Measurements from ENCODE around the gene TIMM21. TPM values are rescaled to one million over a fixed set of nuclear protein-coding genes. Genes with fewer than 3 reads are reported as not detected.

TIMM21 gene
- total RNA-seq, 2 donors from 2014 or later: 95.3 to 114 TPM

DNA sequence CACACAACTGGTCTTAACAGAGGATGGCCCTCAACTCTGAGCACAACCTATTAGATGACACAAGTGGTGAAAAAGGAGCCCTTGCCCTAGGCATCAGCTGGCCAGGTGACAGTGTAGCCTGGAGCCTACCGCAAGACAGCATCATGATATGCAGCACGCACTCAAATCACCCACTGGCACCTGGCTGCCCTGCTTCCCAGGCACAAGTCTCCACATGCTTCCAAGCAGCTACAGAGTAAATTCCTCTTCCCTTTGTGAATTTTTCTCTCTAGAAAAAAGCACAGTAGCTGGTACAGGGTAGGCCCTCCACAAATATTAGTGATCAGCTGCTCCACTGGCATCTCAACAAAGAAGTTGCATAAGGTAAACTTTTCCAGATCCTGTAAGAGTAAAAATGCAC, 6.7 kb upstream of the TIMM21 start:
- intact Hi-C loops (cut with DNase I): no loop called here
- DNase-seq (no peak), ATAC-seq (no peak)

DNA sequence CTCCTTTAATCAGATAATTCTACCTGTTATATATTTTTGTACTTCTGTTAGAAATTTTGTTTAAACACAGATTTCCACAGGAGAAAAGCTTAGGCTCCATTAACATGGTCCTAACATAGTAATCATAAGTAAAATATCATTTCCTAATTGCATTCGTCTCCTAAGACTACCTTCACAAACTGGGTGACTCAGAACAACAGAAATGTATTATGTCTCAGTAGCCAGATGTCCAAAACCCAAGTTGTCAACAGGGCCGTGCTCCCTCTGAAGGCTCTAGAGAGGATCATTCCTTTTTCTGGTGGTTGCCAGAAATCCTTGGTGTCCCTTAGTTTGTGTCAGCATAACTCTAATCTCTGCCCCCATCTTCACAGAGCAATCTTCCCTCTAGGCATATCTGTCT, 6.1 kb upstream of the TIMM21 start:
- intact Hi-C loops (cut with DNase I): no loop called here

DNA sequence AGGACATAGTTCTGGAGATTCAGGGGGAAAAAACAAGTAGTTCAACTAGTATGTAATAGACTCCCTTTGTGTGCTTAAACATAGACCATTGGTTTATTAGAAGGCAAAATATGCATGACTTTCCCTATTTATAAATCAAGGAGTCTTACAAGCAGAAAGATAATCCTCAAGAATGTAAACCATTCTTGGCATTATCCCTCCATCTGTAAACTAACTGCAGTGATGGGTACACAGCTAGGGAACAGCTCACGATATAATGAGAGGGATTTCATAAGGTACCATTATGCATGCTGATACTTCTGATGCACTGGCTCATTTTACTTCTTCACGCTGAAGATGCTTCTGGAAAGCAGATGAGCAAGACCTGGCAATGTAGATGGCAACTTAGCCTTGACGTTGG, 1.6 kb upstream of the TIMM21 start:
- ATAC-seq (no peak), DNase-seq (no peak)
- intact Hi-C loops (cut with DNase I): no loop called here

More for the DNA sequence above, 6.1 kb upstream of the TIMM21 start:
- DNase-seq (no peak), ATAC-seq (no peak)

DNA sequence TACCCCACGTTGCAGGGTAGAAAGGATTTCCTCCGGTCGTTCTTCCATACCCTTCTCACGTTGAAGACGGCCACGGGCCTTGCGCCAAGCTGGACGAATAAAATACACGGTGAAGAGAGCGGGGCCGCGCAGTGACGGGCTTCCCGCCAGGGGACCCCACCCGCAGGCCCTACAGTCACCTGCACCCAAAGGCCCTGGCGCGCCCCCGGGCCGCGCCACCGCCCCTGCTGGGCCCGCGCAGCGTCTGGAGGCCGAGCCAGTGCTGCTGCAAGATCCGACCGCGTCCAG, 888 bp upstream of the TIMM21 start:
- DNase-seq: no peak
- intact Hi-C loops (cut with DNase I): no loop called here
- ATAC-seq: no peak

DNA sequence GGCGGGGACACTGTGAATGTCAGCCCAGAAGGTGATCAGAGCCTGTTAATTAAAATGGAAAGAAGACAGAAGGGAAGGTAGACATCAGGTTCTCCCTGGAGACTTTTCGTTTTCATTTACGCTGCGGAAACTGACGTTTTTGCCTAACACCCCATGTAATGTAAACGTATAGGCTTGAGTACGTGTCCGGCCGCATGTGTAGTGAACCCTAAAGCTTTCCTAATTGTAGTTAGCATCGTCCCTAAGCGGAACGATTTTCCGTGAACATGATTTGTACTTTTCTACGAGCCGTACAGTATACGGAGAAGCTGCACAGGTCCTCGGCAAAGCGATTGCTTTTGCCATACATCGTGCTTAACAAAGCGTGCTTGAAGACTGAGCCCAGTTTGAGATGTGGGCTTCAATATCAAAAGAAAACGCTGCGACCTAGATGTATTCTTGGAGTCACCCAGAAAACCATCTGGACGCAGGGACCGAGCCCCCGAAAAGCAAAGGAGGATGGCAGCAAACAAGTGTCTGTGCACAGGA, 284 bp downstream of the TIMM21 start:
- ATAC-seq (no peak), DNase-seq (no peak)
- intact Hi-C loops (cut with DNase I): no loop called here

DNA sequence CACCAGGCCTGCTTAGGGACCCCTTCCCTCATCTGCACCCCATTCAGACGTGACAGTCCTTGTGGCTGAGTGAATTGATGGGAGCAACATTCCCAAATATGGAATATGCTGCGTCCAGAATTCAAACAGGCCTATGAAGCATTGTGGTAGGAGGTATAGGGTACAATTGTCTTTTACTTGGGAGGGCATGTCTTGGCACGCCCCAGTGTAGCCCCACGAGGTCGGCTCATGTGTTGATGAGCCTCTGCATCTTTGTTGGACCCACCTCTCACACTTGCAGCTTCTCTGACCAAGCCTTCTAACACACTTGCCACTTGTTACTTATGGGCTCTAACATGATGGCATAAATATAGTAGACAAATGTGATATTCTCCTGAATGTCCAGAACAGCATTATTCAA, 1.6 kb downstream of the TIMM21 start:
- no peak for DNase-seq
- intact Hi-C loops (cut with DNase I): no loop called here
- no peak for ATAC-seq

DNA sequence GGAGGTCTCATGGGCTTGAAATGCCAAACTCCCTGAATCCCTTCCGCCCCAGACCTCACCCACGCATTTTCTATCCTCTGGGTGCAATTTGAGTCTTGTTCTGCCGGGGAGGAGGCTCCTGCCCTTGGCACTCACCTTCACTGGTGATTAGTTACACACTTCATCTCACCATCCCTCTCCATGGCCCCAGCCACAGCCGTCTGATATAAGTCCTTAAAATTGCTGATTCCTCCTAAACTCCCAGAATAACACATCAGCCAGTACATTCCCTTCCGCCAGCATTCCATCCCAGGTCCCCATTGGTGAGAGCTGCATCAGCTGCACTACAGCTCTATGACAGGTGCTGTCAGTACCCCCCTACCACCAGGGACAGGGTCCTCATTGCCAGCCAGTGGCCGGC, 3.9 kb downstream of the TIMM21 start:
- no peak for ATAC-seq
- intact Hi-C loops (cut with DNase I): no loop called here
- DNase-seq: no peak

DNA sequence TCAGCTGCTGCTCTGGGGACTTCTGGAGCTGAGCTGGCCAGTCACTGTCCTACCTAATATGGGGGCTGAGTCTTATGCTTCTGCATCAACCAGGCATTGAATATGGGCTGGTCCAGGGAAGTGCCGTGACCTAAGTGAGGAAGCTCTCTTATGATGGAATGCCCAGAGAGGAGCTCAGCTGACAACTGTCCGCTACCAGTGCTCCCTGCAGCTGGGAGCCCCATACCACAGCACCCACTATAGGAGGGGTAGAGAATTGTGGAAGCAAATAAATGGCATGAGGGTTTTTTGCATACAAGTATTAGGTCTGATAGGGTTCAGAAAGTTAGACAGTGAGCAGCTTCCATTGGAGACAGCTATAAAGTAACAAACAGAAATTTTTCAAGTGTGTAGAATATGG, 4.5 kb downstream of the TIMM21 start:
- ATAC-seq (no peak), DNase-seq (no peak)
- intact Hi-C loops (cut with DNase I): no loop called here

DNA sequence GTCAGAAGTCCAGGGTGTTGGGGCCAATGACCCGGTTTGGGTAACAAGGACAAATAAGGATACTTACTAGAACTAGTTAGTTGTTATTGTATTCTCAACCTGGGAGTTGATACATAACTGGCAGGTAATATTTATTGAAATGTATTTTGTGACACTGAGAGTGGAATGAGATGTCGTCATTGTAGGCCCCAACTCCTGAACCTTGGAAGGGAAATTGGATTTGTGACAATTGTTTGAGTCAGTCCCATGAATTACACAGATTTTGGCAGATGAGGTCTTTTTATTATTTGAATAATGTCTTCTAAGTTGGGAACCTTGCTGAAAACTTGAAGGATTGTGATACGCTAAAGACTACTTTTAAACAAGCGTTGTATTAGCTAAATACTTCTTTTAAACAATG, 5.1 kb downstream of the TIMM21 start:
- DNase-seq: no peak
- intact Hi-C loops (cut with DNase I): no loop called here
- ATAC-seq: no peak

DNA sequence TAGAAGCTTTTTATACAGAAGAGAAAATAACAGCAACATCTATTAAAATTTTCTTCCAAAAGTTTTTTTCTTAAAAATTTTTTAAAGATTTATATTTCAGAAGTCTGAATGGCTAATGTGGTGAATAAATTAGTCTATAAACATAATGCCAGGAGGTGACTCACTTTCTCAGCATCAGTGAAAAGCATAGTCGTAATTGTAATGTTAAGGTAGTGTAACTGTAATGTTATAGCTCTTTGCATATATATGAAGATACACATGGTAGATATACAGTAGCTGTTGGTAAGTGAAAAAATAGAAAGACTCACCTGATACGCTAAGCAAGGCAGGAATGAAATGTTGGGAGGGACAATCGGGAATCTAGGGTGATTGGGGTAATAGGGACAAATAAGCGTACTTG, 5.5 kb downstream of the TIMM21 start:
- ATAC-seq (no peak), DNase-seq (no peak)
- intact Hi-C loops (cut with DNase I): no loop called here

DNA sequence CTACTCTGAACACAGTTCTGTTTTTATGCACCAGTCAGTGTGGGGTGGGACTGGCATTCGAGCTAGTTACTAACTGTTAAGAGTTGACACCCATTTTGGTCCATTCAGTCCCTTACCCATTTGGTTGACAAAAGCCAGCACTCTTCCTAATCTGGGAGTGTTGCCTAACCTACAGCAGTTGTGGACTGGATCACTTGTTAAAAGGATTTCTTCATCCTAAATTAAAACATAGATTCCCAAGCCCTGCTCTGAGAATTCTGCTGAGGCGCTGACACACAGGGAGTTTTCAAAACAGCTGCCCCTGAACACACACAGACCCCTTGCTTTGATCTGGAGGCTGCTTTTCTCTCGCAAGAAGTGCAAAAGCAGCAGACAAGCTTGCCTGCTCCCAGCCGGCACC, 6.4 kb downstream of the TIMM21 start:
- DNase-seq (no peak), ATAC-seq (no peak)
- intact Hi-C loops (cut with DNase I): no loop called here

DNA sequence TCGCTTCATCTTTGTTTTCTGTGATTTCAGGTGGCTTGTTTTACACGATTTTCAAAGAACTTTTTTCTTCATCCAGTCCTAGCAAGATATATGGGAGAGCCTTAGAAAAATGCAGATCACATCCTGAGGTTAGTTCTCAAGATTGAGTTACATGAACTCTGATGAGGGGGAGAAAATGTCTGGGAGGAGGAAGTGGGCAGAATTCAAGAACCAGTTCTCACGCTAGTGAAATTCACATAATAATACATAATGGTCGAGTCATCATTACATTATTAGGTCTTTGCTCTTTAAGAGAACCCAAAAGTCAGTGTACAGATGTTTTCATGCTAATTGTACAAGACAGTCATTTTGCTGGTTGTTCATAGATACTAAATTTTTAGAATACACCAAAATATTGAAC, 7.0 kb downstream of the TIMM21 start:
- ATAC-seq (no peak), DNase-seq (no peak)
- intact Hi-C loops (cut with DNase I): no loop called here

DNA sequence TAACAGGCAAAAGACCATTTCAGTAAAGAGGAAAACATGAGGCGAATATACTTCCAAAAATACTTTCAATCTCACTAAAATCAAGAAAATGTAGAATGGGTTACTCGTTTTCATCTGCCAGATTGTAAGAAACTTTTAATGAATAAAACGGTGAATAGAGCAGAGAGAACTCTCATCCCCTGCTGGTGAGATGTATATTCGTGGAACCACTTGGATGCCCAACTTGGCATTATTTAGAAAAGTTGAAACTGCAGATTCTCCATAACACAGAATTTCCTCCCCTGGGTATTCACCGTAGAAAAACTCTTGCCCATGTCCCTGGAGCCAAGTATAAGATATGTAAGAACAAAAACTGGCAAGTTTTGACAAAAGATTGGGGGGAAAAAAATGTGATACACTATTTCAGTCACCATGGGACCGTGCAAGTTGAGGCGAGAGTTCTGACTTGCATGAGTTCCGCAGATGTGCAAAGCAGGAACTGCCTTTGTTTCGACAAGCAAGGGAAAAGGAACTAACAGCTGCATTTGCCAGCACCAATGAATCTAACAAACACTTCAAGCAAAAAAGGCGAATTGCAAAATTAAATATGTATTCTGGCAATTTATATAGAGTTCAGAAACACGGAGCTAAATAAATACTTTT, 14.8 kb downstream of the TIMM21 start:
- DNase-seq (no peak), ATAC-seq (no peak)
- intact Hi-C loops (cut with DNase I): no loop called here

DNA sequence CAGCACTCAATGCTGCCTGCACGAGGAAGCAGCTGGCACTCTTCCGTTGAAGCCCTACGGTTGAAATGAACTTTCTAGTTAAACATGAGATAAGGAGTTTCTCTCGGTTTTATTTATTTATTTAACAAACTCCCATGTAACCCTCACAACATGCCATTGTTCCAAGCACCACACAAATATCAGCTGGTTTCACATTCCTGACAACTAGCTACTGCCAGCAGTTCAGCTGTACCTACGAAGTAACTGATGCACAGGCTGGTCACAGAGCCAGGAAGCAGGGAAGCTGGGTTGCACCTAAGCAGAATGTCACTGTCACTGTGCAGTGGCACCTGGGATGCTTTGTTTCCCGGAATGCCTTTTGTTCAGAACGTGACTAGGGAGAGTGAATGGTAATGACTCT, 18.1 kb downstream of the TIMM21 start:
- DNase-seq (no peak), ATAC-seq (no peak)
- intact Hi-C loops (cut with DNase I): no loop called here

DNA sequence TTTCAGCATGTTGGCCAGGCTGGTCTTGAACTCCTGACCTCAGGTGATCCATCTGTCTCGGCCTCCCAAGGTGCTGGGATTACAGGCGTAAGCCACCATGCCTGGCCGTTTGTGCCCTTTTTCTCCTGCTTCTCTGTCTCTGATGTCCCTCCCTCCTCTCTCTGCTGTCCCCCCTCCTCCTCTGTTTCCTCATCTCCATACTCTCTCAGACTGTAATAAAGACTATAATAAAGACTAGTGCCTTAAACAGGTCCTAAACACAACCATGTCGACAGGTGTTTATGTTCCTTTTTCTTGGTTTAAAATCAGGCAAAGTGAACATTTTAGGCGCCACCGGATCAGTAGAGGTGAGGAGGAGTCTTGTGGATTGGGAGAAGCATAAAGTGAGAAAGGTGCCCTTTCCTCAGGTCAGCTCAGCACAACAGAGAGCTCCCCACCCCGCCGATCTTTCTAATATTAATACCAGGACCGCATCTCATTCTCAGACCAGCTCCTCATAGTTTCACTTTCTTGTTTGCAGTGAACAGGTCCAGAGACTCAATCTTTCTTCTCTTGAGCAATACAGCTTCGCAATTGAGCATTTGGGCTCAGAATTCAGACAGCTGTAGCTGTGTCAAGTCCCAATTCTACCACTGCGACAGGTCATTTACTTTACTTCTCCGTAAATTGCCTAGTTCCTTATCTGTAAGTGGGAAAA, 23.7 kb downstream of the TIMM21 start:
- intact Hi-C loops (cut with DNase I): no loop called here
- ATAC-seq: peak in 1 of 2 donors; percentile 38
- DNase-seq: no peak

DNA sequence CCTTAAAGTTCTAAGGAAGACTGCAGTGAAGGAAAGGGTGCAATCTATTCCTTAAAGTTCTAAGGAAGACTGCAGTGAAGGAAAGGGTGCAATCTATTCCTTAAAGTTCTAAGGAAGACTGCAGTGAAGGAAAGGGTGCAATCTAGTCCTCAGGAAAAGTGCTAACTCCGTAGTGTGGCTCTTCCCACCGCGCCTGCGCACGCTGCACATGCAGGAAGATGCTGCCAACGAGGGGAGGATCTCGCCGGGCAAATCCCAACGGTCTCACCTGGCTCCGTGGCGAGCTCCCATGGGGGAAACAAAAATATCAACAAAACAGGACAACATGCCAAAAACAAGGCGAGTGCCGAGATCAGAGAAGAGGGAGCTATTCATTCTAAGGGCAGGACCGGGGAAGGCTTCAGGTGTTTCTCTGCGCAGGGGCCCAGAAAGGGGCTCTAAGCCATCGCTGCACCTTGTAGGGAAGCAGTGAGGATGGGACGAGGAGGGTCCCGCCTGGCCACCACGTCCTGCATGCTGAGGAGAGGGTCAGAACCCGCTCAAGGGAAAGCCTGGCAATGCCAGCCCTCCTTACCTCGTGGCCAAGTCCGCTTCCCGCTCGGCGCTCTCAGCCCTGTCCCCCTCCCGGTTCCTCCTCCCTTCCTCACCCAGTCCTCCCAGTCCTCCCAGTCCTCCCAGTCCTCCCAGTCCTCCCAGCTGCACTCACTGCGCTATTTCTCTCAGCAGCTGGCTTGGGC, 24.5 kb downstream of the TIMM21 start:
- intact Hi-C loops (cut with DNase I): no loop called here
- ATAC-seq: no peak

DNA sequence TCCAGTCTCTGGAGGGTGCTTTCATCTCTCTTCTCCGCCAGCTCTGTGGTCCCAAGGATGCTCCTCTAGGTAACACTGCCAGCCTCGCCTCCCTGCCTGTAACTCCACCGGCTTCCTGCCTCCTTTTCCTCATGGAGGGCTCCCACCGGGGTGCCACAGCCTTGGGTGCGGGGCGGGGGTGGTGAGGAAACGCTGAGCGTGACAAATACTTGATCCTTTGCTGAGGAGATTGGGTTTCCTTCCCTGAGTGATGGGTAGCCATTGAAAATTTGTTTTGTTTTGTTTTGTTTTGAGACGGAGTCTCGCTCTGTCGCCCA, 25.1 kb downstream of the TIMM21 start:
- intact Hi-C loops (cut with DNase I): no loop called here
- no peak for ATAC-seq
- no peak for DNase-seq

More for the DNA sequence above, 24.5 kb downstream of the TIMM21 start:
- DNase-seq: no peak

DNA sequence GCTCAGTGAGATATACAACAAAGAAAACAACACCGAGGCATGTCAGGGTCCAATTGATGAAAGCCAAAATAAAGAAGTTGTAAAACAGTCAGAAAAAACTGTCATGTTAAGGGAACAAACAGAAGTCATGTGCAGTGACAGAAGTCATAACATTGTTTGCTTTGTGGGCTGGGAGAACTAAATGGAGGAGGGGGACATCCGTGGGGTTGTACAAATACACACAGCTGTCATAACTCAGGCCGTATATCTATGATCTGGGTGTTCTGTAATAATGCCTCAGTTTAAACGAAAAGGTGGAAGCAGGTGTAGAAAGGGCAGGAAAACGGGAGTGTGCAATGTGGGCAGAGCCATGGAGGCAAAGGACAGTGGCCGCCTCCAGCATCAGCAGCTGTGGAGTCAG, 27.3 kb downstream of the TIMM21 start:
- DNase-seq: no peak
- no peak for ATAC-seq
- intact Hi-C loops (cut with DNase I): no loop called here

DNA sequence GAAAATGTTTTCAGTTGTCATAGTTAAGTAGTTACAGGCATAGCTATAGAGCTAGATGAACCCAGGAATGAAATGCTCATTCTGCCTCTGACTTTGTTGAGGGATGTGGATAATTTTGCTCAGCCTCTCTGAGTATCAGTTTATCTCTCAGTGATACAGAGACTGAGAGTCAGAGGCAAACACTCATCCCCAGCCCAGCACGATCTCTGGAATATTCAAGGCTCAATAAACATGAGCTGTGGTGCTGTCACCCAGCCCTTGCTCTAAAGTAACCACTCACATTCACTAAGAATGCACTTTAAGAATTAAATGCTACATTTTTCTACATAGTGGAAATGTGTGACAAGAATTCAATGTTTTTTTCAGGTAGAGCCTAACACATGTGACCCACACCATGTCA, 30.6 kb downstream of the TIMM21 start:
- ATAC-seq (no peak), DNase-seq (no peak)
- intact Hi-C loops (cut with DNase I): no loop called here

DNA sequence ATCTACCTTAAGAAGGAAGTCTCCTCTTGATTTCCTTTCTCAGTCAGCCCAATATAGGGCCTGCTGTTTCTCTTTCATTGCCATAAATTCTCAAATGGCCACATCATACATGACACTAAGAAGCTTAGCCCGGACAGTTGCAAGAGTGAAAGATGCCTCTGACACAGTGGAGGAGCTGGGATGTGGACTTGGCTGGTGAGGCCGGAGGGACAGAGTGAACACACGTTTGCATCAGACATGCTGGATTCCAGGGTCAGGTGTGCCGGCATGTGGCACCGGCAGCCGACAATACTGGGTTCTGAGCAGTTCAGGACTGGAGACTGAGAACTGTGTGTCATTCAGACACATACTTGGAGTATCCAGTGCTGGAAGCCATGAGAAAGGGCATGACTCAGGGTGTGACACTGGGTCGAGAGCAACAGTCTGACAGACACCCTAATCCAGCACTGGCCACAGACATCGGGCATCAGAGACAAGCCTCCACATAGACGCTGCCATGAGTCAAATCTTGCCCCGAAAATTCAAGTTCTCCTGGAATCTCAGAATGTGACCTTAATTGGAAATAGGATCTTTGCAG, 31.4 kb downstream of the TIMM21 start:
- no peak for DNase-seq
- ATAC-seq: no peak
- intact Hi-C loops (cut with DNase I): no loop called here

DNA sequence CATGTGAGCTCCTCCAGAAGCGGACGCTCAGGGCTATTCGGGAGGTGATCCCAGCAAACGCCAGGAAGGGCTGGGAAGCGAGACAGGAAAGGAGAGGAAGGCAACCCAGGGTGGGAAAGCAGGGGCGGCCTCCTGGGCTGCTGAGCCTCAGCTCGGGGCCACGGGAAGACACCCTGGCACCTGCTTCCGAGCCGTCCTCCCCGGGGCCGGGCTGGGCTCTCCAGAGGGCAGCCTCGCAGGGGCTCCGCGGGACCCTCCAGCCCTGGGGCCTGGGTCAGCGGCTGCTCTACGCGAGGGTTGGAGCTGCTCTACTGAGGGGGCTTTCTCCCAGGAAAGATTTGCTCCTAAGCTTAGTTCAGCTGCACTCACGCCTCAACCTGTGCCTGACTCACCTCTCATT, 34.0 kb downstream of the TIMM21 start:
- DNase-seq (no peak), ATAC-seq (no peak)
- intact Hi-C loops (cut with DNase I): no loop called here

All from left cardiac atrium (tissue), 4 donors.